Activated CD8-positive, alpha-beta memory T cell treated with anti-CD3 and anti-CD28 coated beads, Interleukin-2, amount 50 U/mL, for 4 hours (primary cell): ENCODE results near the gene PRSS23.
"Not testable (repeated sequence)": the region's sequence is repeated elsewhere in the genome, so short reads cannot be mapped to it uniquely, and the experiment has no call there.

ENCODE experiments used
- DNase-seq: peaks from one replicate; pipeline ENCODE4 v3.0.0-alpha.2; 2020

Gene PRSS23

GRCh38 chr11:86800076-86800959, at the start of gene PRSS23:
Gene PRSS23, plus strand, starts transcription at chr11:86800542. Its CDS starts 7,102 bp downstream, at chr11:86807644.
- peak; percentile 15 for DNase-seq

GRCh38 chr11:86753459-86753858, 46.9 kb upstream of the PRSS23 start:
- DNase-seq, result no peak

GRCh38 chr11:86755146-86755545, 45.2 kb upstream of the PRSS23 start:
- no peak for DNase-seq

GRCh38 chr11:86758171-86758570, 42.2 kb upstream of the PRSS23 start:
- DNase-seq, result no peak

GRCh38 chr11:86760577-86760976, 39.8 kb upstream of the PRSS23 start:
- no peak for DNase-seq

- no peak for DNase-seq
Measured at GRCh38 chr11:86761978-86762377, 38.4 kb upstream of the PRSS23 start.

- DNase-seq, result no peak
Measured at GRCh38 chr11:86765203-86765602, 35.1 kb upstream of the PRSS23 start.

- no peak for DNase-seq
Measured at GRCh38 chr11:86765878-86766277, 34.5 kb upstream of the PRSS23 start.

- DNase-seq, result no peak
Measured at GRCh38 chr11:86769219-86769618, 31.1 kb upstream of the PRSS23 start.

- DNase-seq, result not testable (repeated sequence)
Measured at GRCh38 chr11:86770473-86771027, 29.8 kb upstream of the PRSS23 start.

GRCh38 chr11:86772999-86773398, 27.3 kb upstream of the PRSS23 start:
- no peak for DNase-seq

- DNase-seq, result no peak
Measured at GRCh38 chr11:86773513-86774252, 26.7 kb upstream of the PRSS23 start.

GRCh38 chr11:86774417-86774816, 25.9 kb upstream of the PRSS23 start:
- no peak for DNase-seq

- no peak for DNase-seq
Measured at GRCh38 chr11:86775361-86775760, 25.0 kb upstream of the PRSS23 start.

- DNase-seq, result no peak
Measured at GRCh38 chr11:86781546-86781945, 18.8 kb upstream of the PRSS23 start.

GRCh38 chr11:86782742-86783141, 17.6 kb upstream of the PRSS23 start:
- no peak for DNase-seq

- DNase-seq, result no peak
Measured at GRCh38 chr11:86783661-86784060, 16.7 kb upstream of the PRSS23 start.

- DNase-seq, result no peak
Measured at GRCh38 chr11:86784241-86784681, 16.1 kb upstream of the PRSS23 start.

- no peak for DNase-seq
Measured at GRCh38 chr11:86785576-86785975, 14.8 kb upstream of the PRSS23 start.

- no peak for DNase-seq
Measured at GRCh38 chr11:86787018-86787536, 13.3 kb upstream of the PRSS23 start.

GRCh38 chr11:86787656-86788055, 12.7 kb upstream of the PRSS23 start:
- no peak for DNase-seq

- no peak for DNase-seq
Measured at GRCh38 chr11:86790195-86790725, 10.1 kb upstream of the PRSS23 start.
